SK-N-SH (cell line): ENCODE data around the gene PPP6R2.

Source experiments
- CTCF ChIP-seq: fragments of 200-600 bp; sonication (generic); IDR thresholded peaks from 2 replicates; pipeline ENCODE4 v1.6.1; 2017; ENCODE audit warnings: antibody characterized with exemption, mild to moderate bottlenecking, moderate library complexity
- FOSL2 ChIP-seq: IDR thresholded peaks from 2 replicates; pipeline ENCODE4 v1.4.0; 2012; ENCODE audit warnings: low read depth, mild to moderate bottlenecking, moderate library complexity, borderline replicate concordance
- FOXJ3 ChIP-seq: sonication (generic); formaldehyde crosslinking; IDR thresholded peaks from 2 replicates; pipeline ENCODE4 v1.5.1; 2020; ENCODE audit warnings: mild to moderate bottlenecking, missing genetic modification reagents
- JUND ChIP-seq: IDR thresholded peaks from 2 replicates; pipeline ENCODE4 v1.4.0; 2012
- MXI1 ChIP-seq: IDR thresholded peaks from 2 replicates; pipeline ENCODE4 v1.6.1; 2012; ENCODE audit warnings: mild to moderate bottlenecking, low read depth, low read length, improper control_type of control experiment
- NFIC ChIP-seq: IDR thresholded peaks from 2 replicates; pipeline ENCODE4 v1.4.0; 2012; ENCODE audit warnings: borderline replicate concordance
- RFX5 ChIP-seq: IDR thresholded peaks from 2 replicates; pipeline ENCODE4 v1.6.1; 2012; ENCODE audit warnings: mild to moderate bottlenecking, improper control_type of control experiment, low read length
- RXRA ChIP-seq: IDR thresholded peaks from 2 replicates; pipeline ENCODE4 v1.4.0; 2012; ENCODE audit warnings: low read depth, mild to moderate bottlenecking, borderline replicate concordance
- SMC3 ChIP-seq: IDR thresholded peaks from 2 replicates; pipeline ENCODE4 v1.6.1; 2012; ENCODE audit warnings: low read depth, low read length, improper control_type of control experiment
- TAF1 ChIP-seq: IDR thresholded peaks from 2 replicates; pipeline ENCODE4 v1.6.1; 2012; ENCODE audit warnings: low read depth, mild to moderate bottlenecking, low read length, moderate library complexity, borderline replicate concordance
- TF ChIP-seq, protein P1 (sequence below): IDR thresholded peaks from 2 replicates; pipeline ENCODE4 v1.4.0; 2012; ENCODE audit warnings: low read depth, borderline replicate concordance
- TF ChIP-seq, protein P2 (sequence below): fragments of 150-350 bp; IDR thresholded peaks from 2 replicates; pipeline ENCODE4 v1.6.1; 2017; ENCODE audit warnings: antibody characterized with exemption, low read length, low read depth, borderline replicate concordance
- TF ChIP-seq, protein P3 (sequence below): fragments of 150-350 bp; IDR thresholded peaks from 2 replicates; pipeline ENCODE4 v1.6.1; 2016; ENCODE audit warnings: mild to moderate bottlenecking, low read depth, low read length

GRCh38 chr22:50361222-50361621, 18.1 kb downstream of the PPP6R2 start:
- TF ChIP-seq CTCF (no peak), SMC3 (no peak), JUND (no peak), MXI1 (no peak), RFX5 (no peak), FOXJ3 (CRISPR knock-in tag) (no peak), TAF1 (no peak), FOSL2 (no peak), NFIC (no peak), RXRA (no peak)
- TF ChIP-seq, protein P1, sequence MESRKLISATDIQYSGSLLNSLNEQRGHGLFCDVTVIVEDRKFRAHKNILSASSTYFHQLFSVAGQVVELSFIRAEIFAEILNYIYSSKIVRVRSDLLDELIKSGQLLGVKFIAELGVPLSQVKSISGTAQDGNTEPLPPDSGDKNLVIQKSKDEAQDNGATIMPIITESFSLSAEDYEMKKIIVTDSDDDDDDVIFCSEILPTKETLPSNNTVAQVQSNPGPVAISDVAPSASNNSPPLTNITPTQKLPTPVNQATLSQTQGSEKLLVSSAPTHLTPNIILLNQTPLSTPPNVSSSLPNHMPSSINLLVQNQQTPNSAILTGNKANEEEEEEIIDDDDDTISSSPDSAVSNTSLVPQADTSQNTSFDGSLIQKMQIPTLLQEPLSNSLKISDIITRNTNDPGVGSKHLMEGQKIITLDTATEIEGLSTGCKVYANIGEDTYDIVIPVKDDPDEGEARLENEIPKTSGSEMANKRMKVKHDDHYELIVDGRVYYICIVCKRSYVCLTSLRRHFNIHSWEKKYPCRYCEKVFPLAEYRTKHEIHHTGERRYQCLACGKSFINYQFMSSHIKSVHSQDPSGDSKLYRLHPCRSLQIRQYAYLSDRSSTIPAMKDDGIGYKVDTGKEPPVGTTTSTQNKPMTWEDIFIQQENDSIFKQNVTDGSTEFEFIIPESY, result no peak
- TF ChIP-seq, protein P2, sequence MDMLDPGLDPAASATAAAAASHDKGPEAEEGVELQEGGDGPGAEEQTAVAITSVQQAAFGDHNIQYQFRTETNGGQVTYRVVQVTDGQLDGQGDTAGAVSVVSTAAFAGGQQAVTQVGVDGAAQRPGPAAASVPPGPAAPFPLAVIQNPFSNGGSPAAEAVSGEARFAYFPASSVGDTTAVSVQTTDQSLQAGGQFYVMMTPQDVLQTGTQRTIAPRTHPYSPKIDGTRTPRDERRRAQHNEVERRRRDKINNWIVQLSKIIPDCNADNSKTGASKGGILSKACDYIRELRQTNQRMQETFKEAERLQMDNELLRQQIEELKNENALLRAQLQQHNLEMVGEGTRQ, result no peak
- TF ChIP-seq, protein P3, sequence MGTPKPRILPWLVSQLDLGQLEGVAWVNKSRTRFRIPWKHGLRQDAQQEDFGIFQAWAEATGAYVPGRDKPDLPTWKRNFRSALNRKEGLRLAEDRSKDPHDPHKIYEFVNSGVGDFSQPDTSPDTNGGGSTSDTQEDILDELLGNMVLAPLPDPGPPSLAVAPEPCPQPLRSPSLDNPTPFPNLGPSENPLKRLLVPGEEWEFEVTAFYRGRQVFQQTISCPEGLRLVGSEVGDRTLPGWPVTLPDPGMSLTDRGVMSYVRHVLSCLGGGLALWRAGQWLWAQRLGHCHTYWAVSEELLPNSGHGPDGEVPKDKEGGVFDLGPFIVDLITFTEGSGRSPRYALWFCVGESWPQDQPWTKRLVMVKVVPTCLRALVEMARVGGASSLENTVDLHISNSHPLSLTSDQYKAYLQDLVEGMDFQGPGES, result no peak
